Parathyroid adenoma (tissue), 2 donors: ENCODE data around the gene LNPEP.
A peak's percentile ranks its signal among the peaks of the same experiment; 100 is the strongest.

Experiments used
- H2AFZ ChIP-seq: fragments of 300-600 bp; sonication (generic); one replicate; pipeline ENCODE4 v1.7.0; 2017; ENCODE audit warnings: antibody characterized with exemption, mild to moderate bottlenecking
- H3K27ac ChIP-seq: fragments of 300-600 bp; sonication (generic); one replicate; pipeline ENCODE4 v1.7.0; 2017
- H3K27me3 ChIP-seq: fragments of 300-600 bp; sonication (generic); one replicate; pipeline ENCODE4 v1.7.0; 2017; ENCODE audit warnings: low read length; ENCODE audit not compliant: control insufficient read depth, insufficient read depth
- H3K36me3 ChIP-seq: fragments of 300-600 bp; sonication (generic); one replicate; pipeline ENCODE4 v1.7.0; 2017; ENCODE audit warnings: low read length; ENCODE audit not compliant: control insufficient read depth, insufficient read depth
- H3K4me1 ChIP-seq: fragments of 300-600 bp; sonication (generic); one replicate; pipeline ENCODE4 v1.7.0; 2017; ENCODE audit warnings: control low read depth
- H3K4me2 ChIP-seq: fragments of 300-600 bp; sonication (generic); one replicate; pipeline ENCODE4 v1.7.0; 2017; ENCODE audit warnings: low read length
- H3K4me3 ChIP-seq: fragments of 300-600 bp; sonication (generic); one replicate; pipeline ENCODE4 v1.7.0; 2017; ENCODE audit warnings: low read depth, low read length
- H3K79me2 ChIP-seq: fragments of 300-600 bp; sonication (generic); one replicate; pipeline ENCODE4 v1.7.0; 2017; ENCODE audit warnings: control low read depth
- H3K9ac ChIP-seq: fragments of 300-600 bp; sonication (generic); one replicate; pipeline ENCODE4 v1.7.0; 2017; ENCODE audit warnings: mild to moderate bottlenecking
- H3K9me3 ChIP-seq: fragments of 300-600 bp; sonication (generic); one replicate; pipeline ENCODE4 v1.7.0; 2017; ENCODE audit warnings: low read length; ENCODE audit not compliant: control insufficient read depth
- TF ChIP-seq, protein P1 (sequence below): fragments of 300-600 bp; sonication (generic); IDR thresholded peaks from one replicate; pipeline ENCODE4 v1.7.0; 2017; ENCODE audit warnings: antibody characterized with exemption, mild to moderate bottlenecking
- donor health status: primary hyperparathyroidism.

The LNPEP gene

GRCh38 chr5:97047076-97047475 lies 111.2 kb downstream of the LNPEP start:
- H3K27ac ChIP-seq, result no peak overlapping the region

DNA sequence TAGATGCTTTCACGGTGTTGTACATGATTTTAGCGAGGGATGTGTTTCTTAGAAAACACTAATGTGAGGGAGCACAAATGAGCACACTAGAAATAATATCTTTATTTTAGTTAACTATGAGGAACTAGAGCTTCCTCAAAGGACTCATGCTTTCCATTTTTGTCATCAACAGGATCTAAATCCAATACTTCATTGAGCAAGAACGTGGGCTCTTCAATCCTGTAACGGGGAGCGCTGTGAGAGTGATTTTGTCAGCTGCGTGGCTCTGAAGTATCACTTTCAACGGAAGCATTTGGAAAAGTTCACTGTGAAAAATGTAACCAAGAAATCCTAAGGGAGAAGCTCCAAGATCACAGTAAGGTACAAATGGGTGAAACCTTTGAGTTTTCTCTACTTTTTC lies 113.3 kb downstream of the LNPEP start:
- TF ChIP-seq, protein P1, sequence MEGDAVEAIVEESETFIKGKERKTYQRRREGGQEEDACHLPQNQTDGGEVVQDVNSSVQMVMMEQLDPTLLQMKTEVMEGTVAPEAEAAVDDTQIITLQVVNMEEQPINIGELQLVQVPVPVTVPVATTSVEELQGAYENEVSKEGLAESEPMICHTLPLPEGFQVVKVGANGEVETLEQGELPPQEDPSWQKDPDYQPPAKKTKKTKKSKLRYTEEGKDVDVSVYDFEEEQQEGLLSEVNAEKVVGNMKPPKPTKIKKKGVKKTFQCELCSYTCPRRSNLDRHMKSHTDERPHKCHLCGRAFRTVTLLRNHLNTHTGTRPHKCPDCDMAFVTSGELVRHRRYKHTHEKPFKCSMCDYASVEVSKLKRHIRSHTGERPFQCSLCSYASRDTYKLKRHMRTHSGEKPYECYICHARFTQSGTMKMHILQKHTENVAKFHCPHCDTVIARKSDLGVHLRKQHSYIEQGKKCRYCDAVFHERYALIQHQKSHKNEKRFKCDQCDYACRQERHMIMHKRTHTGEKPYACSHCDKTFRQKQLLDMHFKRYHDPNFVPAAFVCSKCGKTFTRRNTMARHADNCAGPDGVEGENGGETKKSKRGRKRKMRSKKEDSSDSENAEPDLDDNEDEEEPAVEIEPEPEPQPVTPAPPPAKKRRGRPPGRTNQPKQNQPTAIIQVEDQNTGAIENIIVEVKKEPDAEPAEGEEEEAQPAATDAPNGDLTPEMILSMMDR, result no peak
- H3K4me3 ChIP-seq, result no peak overlapping the region

More at GRCh38 chr5:97047076-97047475, 111.2 kb downstream of the LNPEP start:
- Histone ChIP-seq H2AFZ (no peak overlapping the region), H3K4me2 (no peak overlapping the region), H3K4me3 (no peak overlapping the region), H3K36me3 (no peaks in the 10 kb centered on the region), H3K4me1 (no peaks in the 10 kb centered on the region), H3K9ac (no peak overlapping the region), H3K9me3 (no peaks in the 10 kb centered on the region), H3K27me3 (no peaks in the 10 kb centered on the region), H3K79me2 (no peaks in the 10 kb centered on the region)
- TF ChIP-seq, protein P1, result no peak

GRCh38 chr5:97056263-97056662 lies 120.4 kb downstream of the LNPEP start:
- H3K4me2 ChIP-seq, result no peak overlapping the region
- H3K79me2 ChIP-seq, result no peaks in the 10 kb centered on the region
- TF ChIP-seq, protein P1, result no peak
- no peaks in the 10 kb centered on the region for H3K4me1 ChIP-seq
- H3K27ac ChIP-seq, result no peak overlapping the region
- no peak overlapping the region for H2AFZ ChIP-seq
- no peaks in the 10 kb centered on the region for H3K36me3 ChIP-seq
- H3K4me3 ChIP-seq, result no peak overlapping the region
- no peak overlapping the region for H3K9ac ChIP-seq
- H3K27me3 ChIP-seq, result no peaks in the 10 kb centered on the region
- no peaks in the 10 kb centered on the region for H3K9me3 ChIP-seq

More for the DNA sequence above, 113.3 kb downstream of the LNPEP start:
- H3K4me1 ChIP-seq, result no peaks in the 10 kb centered on the region
- H3K27ac ChIP-seq, result no peak overlapping the region
- no peak overlapping the region for H3K9ac ChIP-seq
- no peaks in the 10 kb centered on the region for H3K79me2 ChIP-seq
- no peaks in the 10 kb centered on the region for H3K27me3 ChIP-seq
- H3K4me2 ChIP-seq, result no peak overlapping the region
- no peaks in the 10 kb centered on the region for H3K36me3 ChIP-seq
- no peak overlapping the region for H2AFZ ChIP-seq
- no peaks in the 10 kb centered on the region for H3K9me3 ChIP-seq

GRCh38 chr5:97062046-97062445 lies 126.2 kb downstream of the LNPEP start:
- H3K9ac ChIP-seq, result no peak overlapping the region
- H3K27ac ChIP-seq, result peak overlapping the region; percentile 16
- H3K4me2 ChIP-seq, result no peak overlapping the region
- TF ChIP-seq, protein P1, result no peak
- peak overlapping the region; percentile 72 for H2AFZ ChIP-seq
- no peaks in the 10 kb centered on the region for H3K36me3 ChIP-seq
- H3K27me3 ChIP-seq, result no peaks in the 10 kb centered on the region
- H3K9me3 ChIP-seq, result no peaks in the 10 kb centered on the region
- H3K4me3 ChIP-seq, result no peak overlapping the region
- no peaks in the 10 kb centered on the region for H3K79me2 ChIP-seq
- no peaks in the 10 kb centered on the region for H3K4me1 ChIP-seq

GRCh38 chr5:97063251-97063650 lies 127.4 kb downstream of the LNPEP start:
- no peaks in the 10 kb centered on the region for H3K9me3 ChIP-seq
- H3K36me3 ChIP-seq, result no peaks in the 10 kb centered on the region
- H3K4me3 ChIP-seq, result no peak overlapping the region
- no peak overlapping the region for H3K27ac ChIP-seq
- H3K27me3 ChIP-seq, result no peaks in the 10 kb centered on the region
- H2AFZ ChIP-seq, result no peak overlapping the region
- H3K9ac ChIP-seq, result no peak overlapping the region
- TF ChIP-seq, protein P1, result no peak
- no peaks in the 10 kb centered on the region for H3K4me1 ChIP-seq
- H3K79me2 ChIP-seq, result no peaks in the 10 kb centered on the region
- H3K4me2 ChIP-seq, result no peak overlapping the region
